Endothelial cell of umbilical vein (primary cell): ENCODE measurements around the gene LRP2BP.

ENCODE experiments used
- EZH2 ChIP-seq: IDR thresholded peaks from 2 replicates; pipeline ENCODE4 v1.6.1; 2012; ENCODE audit warnings: borderline replicate concordance, low read depth, mild to moderate bottlenecking, moderate library complexity, low read length, inconsistent platforms; ENCODE audit not compliant: severe bottlenecking
- MYC ChIP-seq: IDR thresholded peaks from one replicate; pipeline ENCODE4 v1.6.1; 2011; ENCODE audit warnings: mild to moderate bottlenecking, low read depth, low read length
- POLR2A ChIP-seq: IDR thresholded peaks from 2 replicates; pipeline ENCODE4 v1.6.1; 2012; ENCODE audit warnings: low read depth, mild to moderate bottlenecking, control low read depth, low read length
- POLR2AphosphoS5 ChIP-seq: IDR thresholded peaks from 2 replicates; pipeline ENCODE4 v1.6.1; 2012; ENCODE audit warnings: low read depth, mild to moderate bottlenecking, control low read depth, low read length, moderate library complexity; ENCODE audit not compliant: insufficient read depth
- TF ChIP-seq, protein P1 (sequence below), 2 donors: IDR thresholded peaks; 1 replicate in 1 of 2; 2 replicates in 1 of 2; pipeline ENCODE4 v1.5.1; 2011; ENCODE audit warnings: low read length in 2 of 2, mild to moderate bottlenecking in 2 of 2, moderate library complexity in 2 of 2, control low read depth in 1 of 2, inconsistent platforms in 1 of 2, low read depth in 1 of 2; ENCODE audit not compliant: insufficient read depth in 1 of 2; ENCODE audit errors: extremely low read depth in 1 of 2

DNA sequence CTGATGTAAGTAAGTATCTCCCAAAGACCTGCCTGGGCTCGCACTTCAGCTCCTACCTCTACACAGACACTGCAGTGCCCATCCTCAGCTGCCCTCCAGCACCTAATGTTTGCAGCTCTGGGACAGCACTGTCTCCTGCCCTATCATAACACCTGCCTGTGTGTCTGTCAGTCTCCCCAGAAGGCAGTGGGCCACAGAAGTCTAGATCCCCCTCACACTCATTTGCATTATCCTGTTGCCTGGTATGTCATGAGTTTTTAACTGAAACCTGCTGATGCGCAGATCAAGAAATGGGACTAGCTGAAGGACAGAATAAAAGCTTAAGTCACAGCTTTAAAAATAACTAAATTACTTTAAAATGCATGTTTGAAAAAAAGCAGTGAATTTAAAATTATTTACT lies 43.0 kb downstream of the LRP2BP start:
- TF ChIP-seq, protein P1, sequence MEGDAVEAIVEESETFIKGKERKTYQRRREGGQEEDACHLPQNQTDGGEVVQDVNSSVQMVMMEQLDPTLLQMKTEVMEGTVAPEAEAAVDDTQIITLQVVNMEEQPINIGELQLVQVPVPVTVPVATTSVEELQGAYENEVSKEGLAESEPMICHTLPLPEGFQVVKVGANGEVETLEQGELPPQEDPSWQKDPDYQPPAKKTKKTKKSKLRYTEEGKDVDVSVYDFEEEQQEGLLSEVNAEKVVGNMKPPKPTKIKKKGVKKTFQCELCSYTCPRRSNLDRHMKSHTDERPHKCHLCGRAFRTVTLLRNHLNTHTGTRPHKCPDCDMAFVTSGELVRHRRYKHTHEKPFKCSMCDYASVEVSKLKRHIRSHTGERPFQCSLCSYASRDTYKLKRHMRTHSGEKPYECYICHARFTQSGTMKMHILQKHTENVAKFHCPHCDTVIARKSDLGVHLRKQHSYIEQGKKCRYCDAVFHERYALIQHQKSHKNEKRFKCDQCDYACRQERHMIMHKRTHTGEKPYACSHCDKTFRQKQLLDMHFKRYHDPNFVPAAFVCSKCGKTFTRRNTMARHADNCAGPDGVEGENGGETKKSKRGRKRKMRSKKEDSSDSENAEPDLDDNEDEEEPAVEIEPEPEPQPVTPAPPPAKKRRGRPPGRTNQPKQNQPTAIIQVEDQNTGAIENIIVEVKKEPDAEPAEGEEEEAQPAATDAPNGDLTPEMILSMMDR (IDR thresholded peaks at IDR 0.05; ENCODE audit: extremely low read depth in 1 of 2, insufficient read depth in 1 of 2, low read depth in 1 of 2, low read length in 2 of 2) = no peak
- TF ChIP-seq MYC (no peak), POLR2A (no peak), POLR2AphosphoS5 (no peak), EZH2 (no peak)
